Osteocyte (in vitro differentiated cells): ENCODE results near the gene AARS2. TPM values are rescaled to one million over a fixed set of nuclear protein-coding genes. Genes with fewer than 3 reads are reported as not detected.

ENCODE experiments used
- DNase-seq: peaks from one replicate; pipeline ENCODE4 v3.0.0; 2021; ENCODE audit warnings: mixed read lengths; ENCODE audit not compliant: unreplicated experiment; ENCODE audit errors: extremely low spot score
- H3K27ac Mint-ChIP-seq: one replicate; pipeline ENCODE4 v1.8.0; 2021; ENCODE audit warnings: mild to moderate bottlenecking, mixed read lengths; ENCODE audit not compliant: unreplicated experiment
- H3K27me3 Mint-ChIP-seq: one replicate; pipeline ENCODE4 v1.8.0; 2021; ENCODE audit warnings: mixed read lengths; ENCODE audit not compliant: unreplicated experiment
- H3K36me3 Mint-ChIP-seq: one replicate; pipeline ENCODE4 v1.8.0; 2021; ENCODE audit warnings: mixed read lengths; ENCODE audit not compliant: unreplicated experiment
- H3K4me1 Mint-ChIP-seq: one replicate; pipeline ENCODE4 v1.8.0; 2021; ENCODE audit warnings: mixed read lengths; ENCODE audit not compliant: unreplicated experiment
- H3K4me3 Mint-ChIP-seq: one replicate; pipeline ENCODE4 v1.8.0; 2021; ENCODE audit warnings: mild to moderate bottlenecking, moderate library complexity, mixed read lengths; ENCODE audit not compliant: unreplicated experiment
- H3K9me3 Mint-ChIP-seq: one replicate; pipeline ENCODE4 v1.8.0; 2021; ENCODE audit warnings: mixed read lengths; ENCODE audit not compliant: unreplicated experiment
- total RNA-seq: library from RNA; stranded (reverse); gene quantifications from 2 replicates; pipeline ENCODE4 v1.2.1, GENCODE V29; 2021
- TF ChIP-seq, protein P1 (sequence below): fragments of 200-600 bp; sonication (generic); IDR thresholded peaks from 2 replicates; pipeline ENCODE4 v1.5.0; 2021; ENCODE audit warnings: antibody characterized with exemption, mild to moderate bottlenecking, moderate library complexity

Gene AARS2
- total RNA-seq, 1 donor from 2014 or later, result 13.2 TPM

- Mint-ChIP-seq H3K4me3 (no peak overlapping the region), H3K36me3 (no peaks in the 10 kb centered on the region), H3K9me3 (no peaks in the 10 kb centered on the region), H3K27ac (no peak overlapping the region), H3K4me1 (peaks cover 5% of the 10 kb centered on the region), H3K27me3 (peaks cover 38% of the 10 kb centered on the region)
- TF ChIP-seq, protein P1, sequence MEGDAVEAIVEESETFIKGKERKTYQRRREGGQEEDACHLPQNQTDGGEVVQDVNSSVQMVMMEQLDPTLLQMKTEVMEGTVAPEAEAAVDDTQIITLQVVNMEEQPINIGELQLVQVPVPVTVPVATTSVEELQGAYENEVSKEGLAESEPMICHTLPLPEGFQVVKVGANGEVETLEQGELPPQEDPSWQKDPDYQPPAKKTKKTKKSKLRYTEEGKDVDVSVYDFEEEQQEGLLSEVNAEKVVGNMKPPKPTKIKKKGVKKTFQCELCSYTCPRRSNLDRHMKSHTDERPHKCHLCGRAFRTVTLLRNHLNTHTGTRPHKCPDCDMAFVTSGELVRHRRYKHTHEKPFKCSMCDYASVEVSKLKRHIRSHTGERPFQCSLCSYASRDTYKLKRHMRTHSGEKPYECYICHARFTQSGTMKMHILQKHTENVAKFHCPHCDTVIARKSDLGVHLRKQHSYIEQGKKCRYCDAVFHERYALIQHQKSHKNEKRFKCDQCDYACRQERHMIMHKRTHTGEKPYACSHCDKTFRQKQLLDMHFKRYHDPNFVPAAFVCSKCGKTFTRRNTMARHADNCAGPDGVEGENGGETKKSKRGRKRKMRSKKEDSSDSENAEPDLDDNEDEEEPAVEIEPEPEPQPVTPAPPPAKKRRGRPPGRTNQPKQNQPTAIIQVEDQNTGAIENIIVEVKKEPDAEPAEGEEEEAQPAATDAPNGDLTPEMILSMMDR, result peak; percentile 80
- DNase-seq, result no peak
Observed at GRCh38 chr6:44338228-44339122, 25.3 kb upstream of the AARS2 start.

DNA sequence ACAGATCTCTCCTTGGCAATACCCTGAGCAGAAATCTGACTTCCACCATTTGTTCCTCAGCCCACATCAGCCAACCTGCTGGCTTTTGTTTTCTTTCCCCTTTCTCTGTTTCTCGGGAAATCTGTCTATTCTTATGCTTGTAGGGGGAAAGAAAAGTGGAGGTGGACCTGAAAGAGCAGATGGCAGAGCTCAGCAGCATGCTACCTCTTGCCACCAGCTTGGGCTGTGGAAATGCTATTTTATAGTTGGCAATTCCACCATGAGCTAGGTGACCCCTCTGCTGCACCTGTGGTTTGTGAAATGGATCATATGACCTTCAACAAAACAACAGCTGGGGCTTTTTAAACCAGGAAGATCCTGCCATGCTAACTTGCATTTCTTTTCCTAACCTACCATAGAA lies 22.5 kb upstream of the AARS2 start:
- Mint-ChIP-seq H3K9me3 (no peaks in the 10 kb centered on the region), H3K27me3 (peaks cover 44% of the 10 kb centered on the region), H3K27ac (no peak overlapping the region), H3K4me1 (peaks cover 5% of the 10 kb centered on the region), H3K4me3 (no peak overlapping the region), H3K36me3 (no peaks in the 10 kb centered on the region)
- DNase-seq, result no peak
- TF ChIP-seq, protein P1, result no peak

DNA sequence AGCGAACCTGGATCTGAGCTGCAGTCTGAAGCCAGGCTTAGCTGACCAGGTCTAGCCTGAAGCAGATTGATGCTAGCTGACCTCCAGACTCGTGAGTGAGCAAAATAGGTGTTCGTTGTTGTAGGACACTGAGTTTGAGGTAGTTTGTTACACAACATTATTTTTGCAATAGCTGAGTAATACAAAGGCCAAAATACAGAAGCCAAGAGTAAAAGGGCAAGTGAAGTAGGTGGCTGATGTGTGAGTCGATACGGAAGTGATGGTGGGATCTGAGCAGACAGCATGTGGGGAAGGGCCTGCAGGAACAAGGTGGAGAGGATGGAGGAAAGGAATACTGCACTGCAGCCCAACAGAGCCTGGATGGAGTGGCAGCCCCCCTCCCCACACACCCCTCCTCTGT lies 20.8 kb upstream of the AARS2 start:
- Mint-ChIP-seq H3K4me3 (no peak overlapping the region), H3K36me3 (no peaks in the 10 kb centered on the region), H3K9me3 (no peaks in the 10 kb centered on the region)

GRCh38 chr6:44333273-44333919 lies 20.2 kb upstream of the AARS2 start:
- no peaks in the 10 kb centered on the region for H3K4me1 Mint-ChIP-seq
- TF ChIP-seq, protein P1, result no peak
- no peak for DNase-seq
- H3K4me3 Mint-ChIP-seq, result no peak overlapping the region
- H3K27me3 Mint-ChIP-seq, result peaks cover 66% of the 10 kb centered on the region
- no peaks in the 10 kb centered on the region for H3K9me3 Mint-ChIP-seq
- no peaks in the 10 kb centered on the region for H3K36me3 Mint-ChIP-seq
- H3K27ac Mint-ChIP-seq, result no peak overlapping the region

More for the DNA sequence above, 20.8 kb upstream of the AARS2 start:
- H3K27me3 Mint-ChIP-seq, result peaks cover 61% of the 10 kb centered on the region
- peaks cover 4% of the 10 kb centered on the region for H3K4me1 Mint-ChIP-seq
- TF ChIP-seq, protein P1, result no peak
- H3K27ac Mint-ChIP-seq, result no peak overlapping the region
- no peak for DNase-seq

DNA sequence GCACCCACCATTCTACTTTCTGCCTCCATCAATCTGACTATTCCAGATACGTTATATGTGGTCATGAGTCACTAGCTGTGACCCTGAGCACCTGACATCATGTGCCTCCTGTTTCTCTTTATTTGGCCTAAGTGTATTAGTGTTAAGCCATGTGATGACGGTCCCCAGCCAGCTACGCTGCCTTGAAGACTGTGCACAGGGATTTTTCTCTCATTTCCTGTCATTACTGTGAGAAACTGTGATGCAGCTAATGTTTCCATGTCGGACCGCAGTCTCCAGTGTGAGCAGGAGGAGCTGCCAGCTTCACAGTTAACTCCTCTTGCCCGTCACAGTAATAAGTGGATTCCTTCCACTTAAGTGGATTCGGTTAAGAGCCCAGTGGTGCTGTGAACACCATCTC lies 19.4 kb upstream of the AARS2 start:
- no peak overlapping the region for H3K4me3 Mint-ChIP-seq
- no peaks in the 10 kb centered on the region for H3K9me3 Mint-ChIP-seq
- TF ChIP-seq, protein P1, result no peak
- peaks cover 75% of the 10 kb centered on the region for H3K27me3 Mint-ChIP-seq
- no peak for DNase-seq
- H3K36me3 Mint-ChIP-seq, result no peaks in the 10 kb centered on the region
- H3K27ac Mint-ChIP-seq, result no peak overlapping the region
- H3K4me1 Mint-ChIP-seq, result no peaks in the 10 kb centered on the region
